GM23338 (cell line): Measurements from ENCODE around the gene MROH7. TPM values are rescaled to one million over a fixed set of nuclear protein-coding genes. Genes with fewer than 3 reads are reported as not detected.

Experiments
- ATAC-seq: fragments of 200-7000 bp; cut with Tn5 transposase; 3 replicates; pipeline ENCODE4 v1.9.1; 2020
- DNase-seq: peaks from one replicate; pipeline ENCODE4 v3.0.0-alpha.2; 2015; ENCODE audit warnings: low spot score
- H2AFZ ChIP-seq: fragments of 200-600 bp; sonication (generic); 2 replicates; pipeline ENCODE4 v1.8.0; 2016; ENCODE audit warnings: antibody characterized with exemption, mild to moderate bottlenecking, moderate library complexity
- H3F3A ChIP-seq: fragments of 200-600 bp; sonication (generic); replicated peaks from 2 replicates; pipeline ENCODE4 v1.8.0; 2017; ENCODE audit warnings: antibody characterized with exemption, mixed run types, low read depth
- H3K27ac ChIP-seq: fragments of 200-600 bp; sonication (generic); 2 replicates; pipeline ENCODE4 v1.6.1; 2016; ENCODE audit warnings: low read depth
- H3K27me3 ChIP-seq: fragments of 200-600 bp; sonication (generic); 2 replicates; pipeline ENCODE4 v1.8.0; 2016; ENCODE audit warnings: mild to moderate bottlenecking, mixed run types, moderate library complexity; ENCODE audit not compliant: insufficient read depth
- H3K36me3 ChIP-seq: fragments of 200-600 bp; sonication (generic); 2 replicates; pipeline ENCODE4 v1.8.0; 2016; ENCODE audit warnings: mild to moderate bottlenecking; ENCODE audit not compliant: insufficient read depth
- H3K4me1 ChIP-seq: fragments of 200-600 bp; sonication (generic); 2 replicates; pipeline ENCODE4 v1.8.0; 2016; ENCODE audit warnings: mild to moderate bottlenecking, moderate library complexity; ENCODE audit not compliant: insufficient read depth
- H3K4me2 ChIP-seq: fragments of 200-600 bp; sonication (generic); 2 replicates; pipeline ENCODE4 v1.7.1; 2017; ENCODE audit warnings: mixed run types
- H3K4me3 ChIP-seq: fragments of 200-600 bp; sonication (generic); 2 replicates; pipeline ENCODE4 v1.6.1; 2016; ENCODE audit warnings: mixed run types
- H3K79me2 ChIP-seq: fragments of 200-600 bp; sonication (generic); replicated peaks from 2 replicates; pipeline ENCODE4 v1.8.0; 2017; ENCODE audit warnings: mild to moderate bottlenecking; ENCODE audit not compliant: insufficient read depth
- H3K9me2 ChIP-seq: fragments of 200-600 bp; sonication (generic); 2 replicates; pipeline ENCODE4 v1.8.0; 2017; ENCODE audit not compliant: insufficient read depth
- H4K20me1 ChIP-seq: fragments of 200-600 bp; sonication (generic); replicated peaks from 2 replicates; pipeline ENCODE4 v1.8.0; 2017; ENCODE audit warnings: mild to moderate bottlenecking; ENCODE audit not compliant: insufficient read depth
- H3K27ac Mint-ChIP-seq: 2 replicates; pipeline ENCODE4 v1.8.0; 2020; ENCODE audit warnings: inconsistent platforms, mild to moderate bottlenecking, moderate library complexity, mixed read lengths
- H3K27me3 Mint-ChIP-seq: 3 replicates; pipeline ENCODE4 v1.8.0; 2022; ENCODE audit warnings: low read depth, mild to moderate bottlenecking, moderate library complexity, mixed read lengths, inconsistent platforms; ENCODE audit not compliant: insufficient read depth, poor library complexity
- H3K36me3 Mint-ChIP-seq: 3 replicates; pipeline ENCODE4 v1.8.0; 2021; ENCODE audit warnings: low read depth, mild to moderate bottlenecking, inconsistent platforms, moderate library complexity, mixed read lengths
- H3K4me1 Mint-ChIP-seq: 3 replicates; pipeline ENCODE4 v1.8.0; 2020; ENCODE audit warnings: mild to moderate bottlenecking, inconsistent platforms, mixed read lengths
- H3K4me3 Mint-ChIP-seq: 3 replicates; pipeline ENCODE4 v1.8.0; 2021; ENCODE audit warnings: moderate library complexity, mild to moderate bottlenecking, inconsistent platforms, mixed read lengths
- H3K9me3 Mint-ChIP-seq: 3 replicates; pipeline ENCODE4 v1.8.0; 2020; ENCODE audit warnings: moderate library complexity, mild to moderate bottlenecking, inconsistent platforms, mixed read lengths
- ETS1 ChIP-seq: IDR thresholded peaks from 2 replicates; pipeline ENCODE4 v1.6.1; 2016; ENCODE audit warnings: antibody characterized with exemption
- EZH2 ChIP-seq: fragments of 200-600 bp; sonication (generic); IDR thresholded peaks from one replicate; pipeline ENCODE4 v1.8.0; 2017; ENCODE audit warnings: antibody characterized with exemption, mild to moderate bottlenecking, low read depth; ENCODE audit not compliant: unreplicated experiment
- EZH2phosphoT487 ChIP-seq: fragments of 200-600 bp; sonication (generic); IDR thresholded peaks from one replicate; pipeline ENCODE4 v1.8.1; 2018; ENCODE audit warnings: antibody characterized with exemption; ENCODE audit not compliant: unreplicated experiment
- JUNB ChIP-seq: IDR thresholded peaks from one replicate; pipeline ENCODE4 v1.6.1; 2016; ENCODE audit warnings: antibody characterized with exemption; ENCODE audit not compliant: unreplicated experiment
- POLR2AphosphoS5 ChIP-seq: IDR thresholded peaks from 2 replicates; pipeline ENCODE4 v1.6.1; 2016; ENCODE audit warnings: antibody characterized with exemption, low read depth
- STAT1 ChIP-seq: IDR thresholded peaks from one replicate; pipeline ENCODE4 v1.6.1; 2016; ENCODE audit warnings: antibody characterized with exemption; ENCODE audit not compliant: unreplicated experiment
- ZNF114 ChIP-seq: fragments of 250-450 bp; sonication (Bioruptor Pico); IDR thresholded peaks from 2 replicates; pipeline ENCODE4 v1.5.0; 2020; ENCODE audit warnings: mild to moderate bottlenecking, moderate library complexity
- polyA plus RNA-seq: library from polyadenylated mRNA; unstranded; fragments of >200 nt; fragmentation: Nextera tagmentation; extraction: Ambion mirVana; gene quantifications from 2 replicates; pipeline ENCODE4 v1.2.1, GENCODE V29; 2016
- total RNA-seq: library from RNA; depleted of rRNA; stranded (reverse); fragments of >200 nt; shearing (Covaris generic); gene quantifications from 2 replicates; pipeline ENCODE4 v1.2.3, GENCODE V29; 2014
- TF ChIP-seq, protein P1 (sequence below), 2 experiments: fragments of 200-600 bp in 1 of 2; sonication (generic) in 1 of 2; conservative IDR thresholded peaks; 2 replicates each; pipeline versions ENCODE4 v1.5.1 to v1.6.1; 2016 to 2017; ENCODE audit warnings: antibody characterized with exemption in 2 of 2, low read depth in 2 of 2, mild to moderate bottlenecking in 2 of 2, moderate library complexity in 1 of 2
- TF ChIP-seq, protein P2 (sequence below): IDR thresholded peaks from one replicate; pipeline ENCODE4 v1.6.1; 2018; ENCODE audit warnings: antibody characterized with exemption; ENCODE audit not compliant: unreplicated experiment

MROH7 gene
- total and polyA plus RNA-seq, 2 experiments from 2014 or later: 0.17 TPM; not detected in 1

DNA sequence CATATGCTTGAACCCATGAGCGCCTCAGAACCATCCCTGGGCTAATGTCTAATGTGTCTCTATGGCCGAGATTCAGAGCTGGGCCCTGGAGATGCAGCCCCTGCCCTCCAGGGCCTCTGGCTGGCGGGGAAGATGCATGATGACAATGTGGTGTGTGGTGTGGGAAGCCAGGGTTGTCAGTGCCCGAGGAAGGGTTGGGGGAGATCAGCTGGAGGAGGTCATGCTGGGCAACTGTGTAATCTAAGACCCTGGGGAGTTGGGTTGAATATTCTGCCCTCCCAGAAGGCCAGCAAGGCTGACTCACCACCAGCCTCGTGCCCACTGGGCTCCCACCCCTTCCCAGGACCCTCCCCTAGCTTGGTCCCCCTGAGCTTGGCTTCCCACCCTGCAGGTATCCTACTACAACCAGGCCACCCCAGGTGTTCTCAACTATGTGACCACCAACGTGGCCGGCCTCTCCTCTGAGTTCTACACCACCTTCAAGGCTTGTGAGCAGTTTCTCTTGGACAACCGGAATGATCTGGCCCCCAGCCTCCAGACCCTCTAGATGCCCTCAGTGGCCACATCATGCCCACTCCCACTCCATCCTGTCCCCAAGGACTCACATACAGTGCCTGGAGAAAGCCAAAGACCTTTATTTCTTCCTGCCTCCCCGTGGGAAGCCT, 32.9 kb upstream of the MROH7 start (continued):
- TF ChIP-seq STAT1 (no peak), POLR2AphosphoS5 (no peak), EZH2 (no peak), EZH2phosphoT487 (no peak), ETS1 (no peak)
- TF ChIP-seq, protein P1, sequence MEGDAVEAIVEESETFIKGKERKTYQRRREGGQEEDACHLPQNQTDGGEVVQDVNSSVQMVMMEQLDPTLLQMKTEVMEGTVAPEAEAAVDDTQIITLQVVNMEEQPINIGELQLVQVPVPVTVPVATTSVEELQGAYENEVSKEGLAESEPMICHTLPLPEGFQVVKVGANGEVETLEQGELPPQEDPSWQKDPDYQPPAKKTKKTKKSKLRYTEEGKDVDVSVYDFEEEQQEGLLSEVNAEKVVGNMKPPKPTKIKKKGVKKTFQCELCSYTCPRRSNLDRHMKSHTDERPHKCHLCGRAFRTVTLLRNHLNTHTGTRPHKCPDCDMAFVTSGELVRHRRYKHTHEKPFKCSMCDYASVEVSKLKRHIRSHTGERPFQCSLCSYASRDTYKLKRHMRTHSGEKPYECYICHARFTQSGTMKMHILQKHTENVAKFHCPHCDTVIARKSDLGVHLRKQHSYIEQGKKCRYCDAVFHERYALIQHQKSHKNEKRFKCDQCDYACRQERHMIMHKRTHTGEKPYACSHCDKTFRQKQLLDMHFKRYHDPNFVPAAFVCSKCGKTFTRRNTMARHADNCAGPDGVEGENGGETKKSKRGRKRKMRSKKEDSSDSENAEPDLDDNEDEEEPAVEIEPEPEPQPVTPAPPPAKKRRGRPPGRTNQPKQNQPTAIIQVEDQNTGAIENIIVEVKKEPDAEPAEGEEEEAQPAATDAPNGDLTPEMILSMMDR (conservative IDR thresholded peaks at IDR 0.05; ENCODE audit: low read depth in 2 of 2): no peak
- TF ChIP-seq, protein P2, sequence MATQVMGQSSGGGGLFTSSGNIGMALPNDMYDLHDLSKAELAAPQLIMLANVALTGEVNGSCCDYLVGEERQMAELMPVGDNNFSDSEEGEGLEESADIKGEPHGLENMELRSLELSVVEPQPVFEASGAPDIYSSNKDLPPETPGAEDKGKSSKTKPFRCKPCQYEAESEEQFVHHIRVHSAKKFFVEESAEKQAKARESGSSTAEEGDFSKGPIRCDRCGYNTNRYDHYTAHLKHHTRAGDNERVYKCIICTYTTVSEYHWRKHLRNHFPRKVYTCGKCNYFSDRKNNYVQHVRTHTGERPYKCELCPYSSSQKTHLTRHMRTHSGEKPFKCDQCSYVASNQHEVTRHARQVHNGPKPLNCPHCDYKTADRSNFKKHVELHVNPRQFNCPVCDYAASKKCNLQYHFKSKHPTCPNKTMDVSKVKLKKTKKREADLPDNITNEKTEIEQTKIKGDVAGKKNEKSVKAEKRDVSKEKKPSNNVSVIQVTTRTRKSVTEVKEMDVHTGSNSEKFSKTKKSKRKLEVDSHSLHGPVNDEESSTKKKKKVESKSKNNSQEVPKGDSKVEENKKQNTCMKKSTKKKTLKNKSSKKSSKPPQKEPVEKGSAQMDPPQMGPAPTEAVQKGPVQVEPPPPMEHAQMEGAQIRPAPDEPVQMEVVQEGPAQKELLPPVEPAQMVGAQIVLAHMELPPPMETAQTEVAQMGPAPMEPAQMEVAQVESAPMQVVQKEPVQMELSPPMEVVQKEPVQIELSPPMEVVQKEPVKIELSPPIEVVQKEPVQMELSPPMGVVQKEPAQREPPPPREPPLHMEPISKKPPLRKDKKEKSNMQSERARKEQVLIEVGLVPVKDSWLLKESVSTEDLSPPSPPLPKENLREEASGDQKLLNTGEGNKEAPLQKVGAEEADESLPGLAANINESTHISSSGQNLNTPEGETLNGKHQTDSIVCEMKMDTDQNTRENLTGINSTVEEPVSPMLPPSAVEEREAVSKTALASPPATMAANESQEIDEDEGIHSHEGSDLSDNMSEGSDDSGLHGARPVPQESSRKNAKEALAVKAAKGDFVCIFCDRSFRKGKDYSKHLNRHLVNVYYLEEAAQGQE: no peak

DNA sequence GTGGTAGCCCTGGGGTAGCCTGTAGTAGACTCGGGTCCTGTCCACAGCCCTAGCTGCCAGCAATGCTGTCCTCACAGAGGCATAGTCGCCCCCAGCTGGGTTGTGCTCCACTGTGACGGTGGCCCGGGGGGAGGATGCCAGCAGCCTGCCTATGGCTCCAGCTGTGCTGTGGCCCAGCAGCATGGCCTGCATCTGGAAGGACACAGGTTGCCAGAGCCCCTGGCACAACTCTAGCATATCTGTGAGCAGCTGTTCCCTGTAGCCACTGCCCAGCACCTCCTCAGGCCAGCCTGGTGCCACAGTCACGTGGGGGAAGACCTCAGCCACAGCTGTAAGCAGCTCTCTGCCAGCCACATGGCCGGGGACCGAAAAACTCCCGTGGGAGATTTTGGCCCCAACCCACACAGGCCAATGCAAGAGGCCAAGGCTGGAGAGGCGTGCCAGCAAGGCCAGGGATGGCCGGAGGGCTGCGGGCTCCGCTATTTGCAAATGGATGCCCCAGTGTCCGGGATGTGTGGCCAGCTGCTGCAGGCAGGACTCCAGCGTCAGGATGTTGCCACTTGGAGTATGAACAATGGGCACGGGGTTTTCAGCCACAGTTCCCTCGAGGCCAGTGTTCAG, 32.2 kb upstream of the MROH7 start:
- Mint-ChIP-seq H3K4me1 (peaks cover 30% of the 10 kb centered on the region), H3K9me3 (no peaks in the 10 kb centered on the region), H3K27ac (no peak overlapping the region), H3K36me3 (no peaks in the 10 kb centered on the region), H3K27me3 (peaks cover 15% of the 10 kb centered on the region), H3K4me3 (no peak overlapping the region)
- no peaks in the 10 kb centered on the region for H4K20me1 ChIP-seq
- H3K27me3 ChIP-seq: no peaks in the 10 kb centered on the region
- no peaks in the 10 kb centered on the region for H3K36me3 ChIP-seq
- DNase-seq (no peak), ATAC-seq (no peak)
- H3K9me2 ChIP-seq: no peaks in the 10 kb centered on the region
- no peaks in the 10 kb centered on the region for H3K79me2 ChIP-seq
- H3K4me2 ChIP-seq: no peak overlapping the region
- H3F3A ChIP-seq: no peaks in the 10 kb centered on the region
- H3K4me1 ChIP-seq: peaks cover 4% of the 10 kb centered on the region; the same call in 1 of the 2 replicates
- no peak overlapping the region for H2AFZ ChIP-seq
- H3K4me3 ChIP-seq: no peak overlapping the region
- no peak overlapping the region for H3K27ac ChIP-seq
- TF ChIP-seq ETS1: no peak
- no peak for TF ChIP-seq POLR2AphosphoS5
- no peak for TF ChIP-seq ZNF114
- TF ChIP-seq JUNB: no peak
- no peak for TF ChIP-seq EZH2phosphoT487
